ENCODE measurements around the gene TPCN2.

Gene TPCN2

GRCh38 chr11:69010964-69011623, 37.6 kb upstream of the TPCN2 start:
- DNase-seq = no peak

GRCh38 chr11:69011624-69012091, 37.1 kb upstream of the TPCN2 start:
- no peak for DNase-seq

DNA sequence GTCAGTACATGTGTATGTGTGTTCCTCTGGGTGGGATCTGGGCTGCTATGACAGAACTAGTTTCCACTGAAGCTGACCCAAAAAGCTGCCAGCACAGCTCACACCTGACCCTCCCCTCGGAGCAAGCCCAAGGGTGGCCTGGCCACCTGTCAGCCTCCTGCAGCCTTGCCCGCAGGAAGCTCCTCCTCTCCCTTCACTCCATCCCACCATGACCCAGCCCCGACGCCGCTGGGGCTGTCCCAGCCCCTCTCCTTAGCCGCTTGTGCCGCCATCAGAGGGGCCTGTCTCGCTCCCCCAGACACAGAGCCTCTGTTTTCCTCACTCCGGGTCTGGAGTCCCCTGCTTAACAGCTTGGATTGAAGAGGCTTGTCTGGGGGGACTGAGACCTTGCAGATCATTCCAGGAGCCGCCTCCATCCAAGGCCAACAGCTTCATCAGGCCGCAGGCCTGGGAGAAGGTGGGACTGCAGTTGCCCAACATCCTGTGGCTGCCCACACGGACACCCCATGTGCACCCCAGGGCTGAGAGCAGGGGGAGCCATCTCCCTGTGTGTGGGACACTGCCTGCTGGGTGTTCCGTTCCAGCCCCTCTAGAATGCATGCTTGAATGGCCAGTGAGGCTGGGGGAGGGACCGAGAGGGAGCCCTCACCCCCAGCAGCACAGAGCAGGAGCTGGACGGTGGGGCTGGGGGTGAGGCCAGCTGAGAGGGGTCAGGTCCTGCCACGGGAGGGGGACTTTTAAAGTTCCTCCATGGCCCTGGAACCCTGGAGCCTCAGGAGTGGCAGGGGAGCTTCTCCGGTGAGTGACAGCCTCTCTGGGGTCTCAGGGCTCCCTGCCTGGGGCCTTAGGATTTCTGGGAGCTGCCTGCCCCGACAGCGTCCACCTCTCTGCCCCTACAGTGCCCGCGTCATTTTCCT, 36.4 kb upstream of the TPCN2 start:
- no peak for DNase-seq

- no peak for DNase-seq
Measured at GRCh38 chr11:69013009-69013951, 35.5 kb upstream of the TPCN2 start, which contains the start of gene MRGPRF. Gene MRGPRF (minus strand): TSS chr11:69013246. CDS start chr11:69009901, 3,345 bp downstream.

- no peak for DNase-seq
Measured at GRCh38 chr11:69014084-69014851, 34.5 kb upstream of the TPCN2 start.

GRCh38 chr11:69014898-69015549, 33.7 kb upstream of the TPCN2 start:
- no peak for DNase-seq

DNA sequence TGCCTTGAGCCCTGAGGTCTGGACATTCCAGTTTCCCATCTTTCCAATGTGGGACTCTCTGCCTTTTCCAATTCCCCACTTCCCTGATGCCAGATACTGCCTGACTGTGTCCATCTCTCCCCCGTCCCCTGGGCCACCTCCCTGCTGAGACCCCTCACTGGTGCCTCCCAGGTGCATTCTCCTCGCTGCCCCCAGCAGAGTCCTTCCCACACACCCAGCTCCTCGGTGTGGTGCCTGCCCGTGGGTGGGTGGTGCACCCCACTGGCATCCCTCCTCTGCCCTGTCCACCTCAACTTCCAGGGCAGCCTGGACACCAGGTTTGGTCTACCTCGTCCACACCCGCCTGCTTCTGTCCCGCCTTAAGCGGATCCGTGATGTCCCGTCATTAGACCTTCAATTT, 30.8 kb upstream of the TPCN2 start:
- DNase-seq = no peak

DNA sequence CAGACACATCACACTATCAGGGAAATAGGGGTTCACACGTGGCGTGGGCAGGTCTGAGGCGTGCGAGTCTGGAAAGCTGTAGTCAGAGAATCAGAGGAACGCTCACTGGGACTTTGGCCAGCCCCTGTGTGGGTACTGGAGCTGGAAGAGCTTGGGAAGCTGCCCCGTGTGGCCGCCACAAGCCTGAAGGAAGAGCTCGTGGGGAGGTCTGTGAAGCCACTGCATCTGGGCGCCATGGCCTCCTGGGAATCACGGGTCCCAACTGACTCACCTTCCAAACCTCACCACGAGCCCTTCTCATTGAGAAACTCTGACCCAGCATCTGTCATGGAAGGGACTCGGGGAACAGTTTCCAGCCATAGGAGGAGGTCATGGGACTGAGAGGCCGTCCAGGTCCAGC, 29.8 kb upstream of the TPCN2 start:
- DNase-seq = no peak

GRCh38 chr11:69022260-69022659, 26.5 kb upstream of the TPCN2 start:
- no peak for DNase-seq

DNA sequence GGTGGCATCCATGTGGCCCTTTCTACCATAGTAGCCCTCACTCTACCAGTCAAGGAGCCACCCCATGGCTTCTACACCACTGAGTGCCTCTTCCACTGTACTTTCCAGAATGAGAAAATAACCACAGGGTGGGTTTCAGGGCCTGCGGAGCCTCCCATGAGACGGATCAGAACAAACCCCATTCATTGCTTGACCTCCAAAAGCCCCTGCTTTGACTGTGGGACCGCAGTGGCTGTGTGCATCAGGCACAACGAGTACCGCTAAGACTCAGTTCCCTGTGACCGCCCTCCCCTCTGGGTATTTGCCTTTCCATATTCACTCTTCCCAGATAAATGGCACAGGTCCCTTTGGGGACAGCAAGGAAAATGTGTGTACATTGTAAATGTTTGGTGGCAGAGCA, 24.2 kb upstream of the TPCN2 start:
- DNase-seq = no peak

DNA sequence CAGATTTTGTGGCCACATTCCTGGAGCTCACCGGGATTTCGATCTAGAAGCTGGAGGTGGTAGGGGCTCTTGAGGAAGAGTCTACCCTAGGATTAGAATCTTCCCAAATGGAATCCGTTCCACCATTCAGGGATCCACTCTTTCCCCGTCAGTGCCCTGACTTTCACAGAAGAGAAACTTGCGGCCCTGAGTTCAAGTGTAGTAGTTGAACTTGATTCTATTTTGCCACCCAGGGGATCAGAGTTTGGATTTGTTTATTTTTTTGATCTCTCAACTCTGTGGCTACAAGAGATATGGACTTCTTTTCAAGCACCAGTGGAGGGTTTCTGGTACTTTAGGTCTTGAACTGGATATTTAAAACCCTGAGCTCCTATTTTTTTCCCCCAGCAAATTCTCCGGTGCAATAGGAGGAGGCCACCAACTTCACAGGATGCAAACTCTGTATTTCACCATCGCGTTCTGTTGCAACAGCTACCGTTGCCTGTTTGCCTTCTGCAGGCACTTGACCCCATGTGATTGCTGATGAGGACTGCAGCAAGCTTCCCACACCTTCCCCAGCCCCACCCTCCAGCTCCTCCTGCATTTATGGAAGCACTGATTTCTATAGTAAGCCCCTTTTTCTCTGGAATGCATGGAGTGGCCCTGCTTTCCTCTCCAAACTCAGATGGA, 20.9 kb upstream of the TPCN2 start:
- no peak for DNase-seq

DNA sequence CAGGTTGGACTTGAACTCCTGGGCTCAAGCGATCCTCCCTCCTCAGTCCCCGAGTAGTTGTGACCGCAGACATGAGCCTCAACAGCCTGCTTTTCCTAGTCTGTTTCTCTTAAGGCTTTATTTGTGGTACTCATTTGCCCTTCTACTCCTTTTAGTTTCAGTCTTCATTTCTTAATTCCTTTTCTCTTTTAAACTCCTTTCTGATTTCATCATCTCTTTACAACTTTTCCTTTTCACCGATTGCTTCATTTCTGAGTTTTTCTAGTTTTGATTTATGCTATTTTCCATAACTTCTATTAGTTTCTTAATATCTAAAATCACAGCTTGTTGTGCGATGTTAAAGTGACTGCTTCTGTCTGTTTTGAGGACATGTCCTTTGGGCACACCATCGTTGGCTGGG, 18.4 kb upstream of the TPCN2 start:
- no peak for DNase-seq

- DNase-seq = no peak
Measured at GRCh38 chr11:69032833-69033232, 15.9 kb upstream of the TPCN2 start.

GRCh38 chr11:69033431-69033830, 15.3 kb upstream of the TPCN2 start:
- no peak for DNase-seq

- no peak for DNase-seq
Measured at GRCh38 chr11:69034123-69034867, 14.4 kb upstream of the TPCN2 start.

DNA sequence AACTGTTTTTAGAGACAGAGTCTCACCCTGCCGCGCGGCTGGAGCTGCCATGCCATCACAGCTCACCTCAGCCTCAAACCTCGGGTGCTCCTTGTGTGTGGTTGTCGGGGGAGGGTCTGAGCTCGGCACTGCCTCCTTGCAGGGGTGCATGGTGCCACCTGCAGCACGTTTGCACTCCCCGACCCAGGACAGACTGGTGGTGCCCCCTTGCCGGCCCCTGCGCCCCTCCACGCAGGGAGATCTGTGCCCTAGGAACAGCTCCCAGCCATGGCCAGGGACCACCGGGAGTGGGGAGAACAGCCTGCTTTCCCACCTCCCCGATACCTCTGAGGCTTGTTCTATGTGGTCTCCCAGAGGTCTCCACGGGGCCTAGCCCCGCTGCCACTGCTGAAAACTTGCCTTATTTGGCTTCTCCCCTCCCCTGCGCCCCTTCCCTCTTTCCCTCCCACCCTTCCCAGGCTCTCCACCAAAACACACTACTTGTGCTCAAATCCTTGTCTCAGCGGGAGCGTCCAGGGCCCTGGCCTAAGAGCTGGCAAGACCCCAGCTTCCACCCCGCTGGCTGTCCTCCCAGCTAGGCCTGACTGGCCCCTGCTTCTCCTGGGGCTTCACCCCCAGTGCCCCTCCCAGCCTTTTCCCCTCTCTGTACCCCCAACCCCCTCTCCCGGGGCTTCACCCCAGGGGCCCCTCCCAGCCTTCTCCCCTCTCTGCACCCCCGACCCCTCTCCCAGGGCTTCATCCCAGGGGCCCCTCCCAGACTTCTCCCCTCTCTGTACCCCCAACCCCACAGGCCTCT, 13.4 kb upstream of the TPCN2 start:
- DNase-seq = no peak

DNA sequence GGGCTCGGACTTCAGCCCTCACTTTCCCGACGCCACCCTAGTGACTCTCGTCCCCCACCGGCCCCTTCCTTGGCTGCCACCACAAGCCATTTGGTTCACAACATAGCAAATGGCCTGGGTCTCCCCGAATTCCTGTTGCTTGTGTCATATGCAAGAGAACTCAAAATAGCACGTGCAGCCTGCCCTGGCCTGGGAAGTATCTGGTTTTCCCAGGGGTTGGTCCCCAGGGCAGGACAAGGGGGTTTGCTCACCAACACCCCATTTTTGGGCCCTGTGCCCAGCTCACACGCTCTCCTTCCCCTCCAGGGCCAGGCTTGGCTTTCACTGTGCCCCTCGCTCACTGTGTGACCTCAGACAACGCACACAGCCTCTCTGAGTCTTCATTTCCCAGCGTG, 12.8 kb upstream of the TPCN2 start:
- no peak for DNase-seq

- DNase-seq = no peak
Measured at GRCh38 chr11:69037074-69037473, 11.7 kb upstream of the TPCN2 start.

GRCh38 chr11:69037544-69037943, 11.2 kb upstream of the TPCN2 start:
- DNase-seq = no peak

All from SHP77 treated with DMSO at 0.1 percent for 48 hours (cell line).